HG02571 (cell line): Measurements from ENCODE around the gene ADAMTS9.

Source experiments
- ATAC-seq: cut with Tn5 transposase; IDR thresholded peaks from one replicate; pipeline ENCODE4 v1.9.1; 2021; ENCODE audit warnings: mild to moderate bottlenecking, moderate library complexity; ENCODE audit not compliant: unreplicated experiment

ADAMTS9 gene, protein sequence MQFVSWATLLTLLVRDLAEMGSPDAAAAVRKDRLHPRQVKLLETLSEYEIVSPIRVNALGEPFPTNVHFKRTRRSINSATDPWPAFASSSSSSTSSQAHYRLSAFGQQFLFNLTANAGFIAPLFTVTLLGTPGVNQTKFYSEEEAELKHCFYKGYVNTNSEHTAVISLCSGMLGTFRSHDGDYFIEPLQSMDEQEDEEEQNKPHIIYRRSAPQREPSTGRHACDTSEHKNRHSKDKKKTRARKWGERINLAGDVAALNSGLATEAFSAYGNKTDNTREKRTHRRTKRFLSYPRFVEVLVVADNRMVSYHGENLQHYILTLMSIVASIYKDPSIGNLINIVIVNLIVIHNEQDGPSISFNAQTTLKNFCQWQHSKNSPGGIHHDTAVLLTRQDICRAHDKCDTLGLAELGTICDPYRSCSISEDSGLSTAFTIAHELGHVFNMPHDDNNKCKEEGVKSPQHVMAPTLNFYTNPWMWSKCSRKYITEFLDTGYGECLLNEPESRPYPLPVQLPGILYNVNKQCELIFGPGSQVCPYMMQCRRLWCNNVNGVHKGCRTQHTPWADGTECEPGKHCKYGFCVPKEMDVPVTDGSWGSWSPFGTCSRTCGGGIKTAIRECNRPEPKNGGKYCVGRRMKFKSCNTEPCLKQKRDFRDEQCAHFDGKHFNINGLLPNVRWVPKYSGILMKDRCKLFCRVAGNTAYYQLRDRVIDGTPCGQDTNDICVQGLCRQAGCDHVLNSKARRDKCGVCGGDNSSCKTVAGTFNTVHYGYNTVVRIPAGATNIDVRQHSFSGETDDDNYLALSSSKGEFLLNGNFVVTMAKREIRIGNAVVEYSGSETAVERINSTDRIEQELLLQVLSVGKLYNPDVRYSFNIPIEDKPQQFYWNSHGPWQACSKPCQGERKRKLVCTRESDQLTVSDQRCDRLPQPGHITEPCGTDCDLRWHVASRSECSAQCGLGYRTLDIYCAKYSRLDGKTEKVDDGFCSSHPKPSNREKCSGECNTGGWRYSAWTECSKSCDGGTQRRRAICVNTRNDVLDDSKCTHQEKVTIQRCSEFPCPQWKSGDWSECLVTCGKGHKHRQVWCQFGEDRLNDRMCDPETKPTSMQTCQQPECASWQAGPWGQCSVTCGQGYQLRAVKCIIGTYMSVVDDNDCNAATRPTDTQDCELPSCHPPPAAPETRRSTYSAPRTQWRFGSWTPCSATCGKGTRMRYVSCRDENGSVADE (N-terminal part only)

DNA sequence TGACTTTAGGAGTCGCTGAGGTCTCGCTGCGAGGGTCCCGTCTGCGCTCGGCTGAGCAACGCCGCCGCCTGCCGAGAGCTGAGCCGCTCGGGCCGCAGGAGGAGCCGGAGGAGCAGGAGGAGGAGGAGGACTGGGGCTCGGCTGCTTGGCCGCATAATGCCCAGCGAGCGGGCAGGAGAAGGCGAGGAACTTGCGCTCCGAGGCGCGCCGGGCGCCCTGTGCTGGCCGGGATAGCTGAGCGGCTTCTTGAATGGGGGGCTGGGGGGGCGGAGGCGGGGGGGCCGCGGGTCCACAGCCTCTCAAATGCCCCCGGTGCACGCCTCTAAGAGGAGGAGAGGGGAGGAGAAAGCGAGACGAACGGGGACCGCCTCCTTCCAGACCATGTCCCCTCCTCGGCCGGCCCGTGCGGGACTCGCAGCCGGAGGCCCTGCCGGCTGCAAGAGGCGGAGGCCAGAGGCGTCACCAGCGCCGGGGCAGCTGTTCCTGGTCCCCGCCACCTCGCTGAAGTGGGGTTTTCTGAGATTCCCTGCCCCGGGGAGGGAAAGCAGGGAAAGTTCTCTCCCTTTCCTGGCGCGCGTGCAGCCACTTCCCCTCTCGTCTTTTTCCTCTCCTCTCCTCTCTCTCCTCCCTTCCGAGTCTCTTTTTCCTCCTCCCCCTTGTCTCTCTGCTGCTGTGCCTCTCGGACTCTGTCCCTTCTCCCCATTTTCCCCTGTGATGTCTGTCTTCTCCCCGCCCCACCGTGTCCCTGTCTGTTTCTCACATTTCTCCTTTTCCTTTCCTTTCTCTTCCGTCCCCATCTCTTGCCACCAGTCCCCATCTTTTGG, at the start of gene ADAMTS9:
Gene ADAMTS9, minus strand, starts transcription at position 220 of the 824 bp plus-strand sequence. CDS start 343 bp downstream, outside the sequence.
- ATAC-seq, result no peak

DNA sequence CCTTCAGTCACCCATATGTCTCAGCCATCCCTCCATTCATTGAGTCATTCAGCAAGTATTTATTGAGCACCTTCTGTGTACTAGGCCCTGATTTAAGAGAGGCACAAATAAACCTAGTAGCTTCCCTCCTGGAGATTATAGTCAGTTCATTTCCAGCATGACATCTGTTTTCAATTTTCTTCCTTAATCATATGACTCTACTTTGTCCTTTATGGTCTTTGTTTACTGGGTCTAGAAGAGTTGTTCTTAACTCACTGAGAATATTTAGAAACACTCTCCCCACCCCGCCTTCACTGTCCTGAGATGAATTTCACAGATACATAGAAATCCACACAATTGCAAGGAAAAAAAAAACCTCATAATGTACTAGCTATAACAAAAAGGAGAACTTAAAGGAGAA, 44.8 kb upstream of the ADAMTS9 start:
- ATAC-seq, result no peak

DNA sequence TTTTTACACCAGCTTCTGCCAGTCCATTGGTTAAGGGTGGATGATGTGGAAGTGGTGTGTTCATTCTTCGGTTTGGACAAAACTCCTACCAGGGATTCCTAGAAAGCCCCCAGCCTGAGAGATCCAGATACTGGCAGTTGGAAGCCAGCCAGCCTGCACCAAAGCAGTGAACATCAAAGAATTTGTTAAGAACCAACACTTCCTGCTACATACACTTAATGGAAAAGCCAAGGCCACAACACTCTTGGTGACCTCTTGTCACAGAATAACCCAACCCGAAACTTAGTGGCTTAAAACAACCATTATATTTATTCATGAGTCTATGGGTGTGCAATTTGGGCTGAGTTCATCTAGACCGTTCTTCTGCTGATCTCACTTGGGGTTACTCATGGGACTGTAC, 42.9 kb upstream of the ADAMTS9 start:
- ATAC-seq, result no peak

DNA sequence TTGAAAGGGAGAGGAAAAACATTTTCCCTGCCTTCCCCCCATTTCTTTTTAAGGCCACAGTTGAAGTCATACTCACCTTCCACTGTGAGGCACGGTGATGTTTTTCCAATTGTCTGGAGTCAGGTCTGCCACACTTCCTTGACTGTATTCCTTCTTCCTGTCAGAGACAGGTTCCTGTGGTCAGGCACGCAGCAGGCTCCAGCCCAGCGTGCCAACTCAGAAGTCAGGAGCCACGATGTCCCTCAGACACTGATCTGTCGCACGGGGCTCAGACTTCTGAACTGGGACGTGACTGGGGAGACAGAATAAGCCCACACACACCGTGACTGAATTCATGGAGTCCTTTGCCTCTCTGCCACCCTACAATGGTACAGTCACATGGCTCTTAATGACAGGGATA, 41.2 kb upstream of the ADAMTS9 start:
- no peak for ATAC-seq

DNA sequence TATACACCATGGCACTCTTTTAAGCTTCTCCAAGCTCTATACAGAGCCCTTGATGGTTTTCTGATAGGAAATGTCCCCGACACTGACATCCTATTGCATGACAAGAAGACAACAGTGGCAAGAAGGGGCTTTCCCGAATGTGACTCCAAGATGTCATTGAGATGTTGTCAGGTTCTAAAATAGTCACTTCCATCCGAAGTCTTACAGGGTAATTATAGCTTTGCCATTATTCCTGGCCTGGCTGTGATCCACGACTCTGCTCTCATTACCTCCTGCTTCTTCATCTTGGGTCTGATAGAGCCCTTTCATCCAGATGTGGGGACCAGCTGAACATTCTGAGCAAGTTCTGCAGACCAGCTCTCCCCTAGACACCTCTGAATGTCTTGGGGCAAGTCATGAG, 40.6 kb upstream of the ADAMTS9 start:
- no peak for ATAC-seq

DNA sequence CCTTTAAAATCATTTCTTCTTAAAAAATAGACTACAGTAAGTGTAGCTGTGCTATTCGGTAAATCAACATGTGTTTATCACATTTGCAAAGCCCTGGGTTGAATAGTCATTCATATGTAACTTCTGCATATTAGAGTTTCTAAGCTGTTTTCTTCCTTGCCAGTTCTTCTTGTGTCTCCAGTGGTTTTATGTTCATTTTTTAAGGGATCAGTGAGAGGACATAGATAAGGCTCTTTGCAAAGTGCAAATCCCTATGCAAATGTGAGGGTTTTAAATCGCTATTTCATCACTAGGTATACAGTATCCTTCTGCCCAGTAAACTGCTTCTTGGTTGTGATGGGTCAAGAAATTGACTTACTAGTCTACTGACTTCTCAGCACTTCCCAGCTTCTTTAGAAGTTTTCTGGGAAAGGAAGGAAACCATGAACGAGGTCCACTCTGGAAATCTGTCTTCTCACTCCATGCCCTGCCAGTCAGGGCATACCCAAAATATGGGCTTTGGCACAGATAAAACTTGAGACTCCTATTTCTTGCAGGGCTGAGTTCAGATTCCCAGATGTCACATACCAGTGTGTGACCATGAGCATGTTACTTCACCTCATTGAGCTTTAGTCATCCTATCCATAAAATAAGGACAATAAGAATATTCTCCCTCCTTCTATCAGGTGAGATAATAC, 38.8 kb upstream of the ADAMTS9 start:
- ATAC-seq, result no peak

DNA sequence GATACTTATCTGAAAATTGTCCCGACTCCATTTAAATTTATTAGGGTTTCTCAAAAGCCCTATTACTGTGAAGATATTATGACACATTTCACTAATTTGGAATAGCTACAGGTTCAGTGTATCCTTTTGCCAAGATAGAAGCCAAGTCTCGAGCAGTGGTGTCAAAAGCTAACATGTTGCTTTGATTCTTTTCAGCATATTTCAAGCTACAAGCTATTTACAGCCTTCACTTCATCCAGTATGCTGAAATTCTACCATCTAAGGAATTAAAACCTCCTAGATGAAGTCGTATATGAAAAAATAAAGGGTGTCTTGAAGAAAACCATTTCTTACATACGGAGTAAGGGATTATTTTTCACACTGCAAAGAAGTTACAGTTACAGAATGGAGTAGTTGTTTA, 31.2 kb upstream of the ADAMTS9 start:
- no peak for ATAC-seq

DNA sequence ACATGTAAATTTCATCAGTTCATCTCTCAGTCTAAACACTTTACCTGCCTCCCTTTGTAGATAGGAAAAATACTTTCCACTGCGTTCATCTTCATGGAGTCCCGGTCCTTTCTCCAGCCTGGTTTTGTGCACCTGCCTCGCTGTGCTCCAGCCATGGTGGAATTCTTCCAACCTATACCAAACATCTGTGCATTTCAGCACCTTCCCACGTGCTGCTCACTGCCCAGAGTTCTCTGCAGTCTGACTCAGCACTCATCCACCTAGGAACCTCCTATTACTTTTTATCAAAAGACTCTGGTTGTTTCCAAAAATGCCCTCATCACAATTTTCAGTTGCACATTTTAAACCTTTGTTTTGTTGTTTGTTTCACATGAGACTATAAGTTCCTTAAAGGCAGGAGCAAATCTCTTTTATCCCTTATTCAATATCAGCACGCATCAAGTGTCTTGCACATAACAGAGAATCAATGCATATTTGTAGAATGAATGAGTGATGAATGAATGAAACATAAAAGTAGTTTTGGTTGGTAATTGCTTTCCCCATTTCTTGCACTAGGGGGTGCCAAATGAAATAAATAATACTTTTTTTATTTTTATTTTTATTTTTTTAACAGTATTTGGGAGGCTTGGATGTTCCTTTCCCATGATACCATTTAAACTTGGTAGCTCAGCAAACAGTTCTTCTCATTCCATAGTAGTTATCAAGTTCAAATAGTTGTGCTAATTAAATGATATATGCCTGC, 30.2 kb upstream of the ADAMTS9 start:
- ATAC-seq, result no peak

DNA sequence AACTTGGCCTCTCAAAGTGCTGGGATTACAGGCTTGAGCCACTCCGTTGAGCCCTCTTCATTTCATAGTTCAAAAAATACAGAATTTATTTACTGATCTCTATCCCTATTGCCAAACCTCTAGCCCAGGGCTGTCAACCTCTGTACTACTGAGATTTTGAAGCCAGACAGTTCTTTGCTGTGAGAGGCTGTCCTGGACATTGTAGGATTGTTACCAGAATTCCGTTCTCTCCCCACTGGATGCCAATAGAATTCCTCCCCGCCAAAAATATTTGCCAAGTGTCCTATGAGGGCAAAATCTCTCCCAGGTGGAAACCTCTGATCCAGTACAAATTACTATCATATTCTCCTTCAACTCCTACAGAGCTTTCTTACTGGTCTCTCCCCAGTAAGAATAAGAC, 29.6 kb upstream of the ADAMTS9 start:
- ATAC-seq, result no peak

DNA sequence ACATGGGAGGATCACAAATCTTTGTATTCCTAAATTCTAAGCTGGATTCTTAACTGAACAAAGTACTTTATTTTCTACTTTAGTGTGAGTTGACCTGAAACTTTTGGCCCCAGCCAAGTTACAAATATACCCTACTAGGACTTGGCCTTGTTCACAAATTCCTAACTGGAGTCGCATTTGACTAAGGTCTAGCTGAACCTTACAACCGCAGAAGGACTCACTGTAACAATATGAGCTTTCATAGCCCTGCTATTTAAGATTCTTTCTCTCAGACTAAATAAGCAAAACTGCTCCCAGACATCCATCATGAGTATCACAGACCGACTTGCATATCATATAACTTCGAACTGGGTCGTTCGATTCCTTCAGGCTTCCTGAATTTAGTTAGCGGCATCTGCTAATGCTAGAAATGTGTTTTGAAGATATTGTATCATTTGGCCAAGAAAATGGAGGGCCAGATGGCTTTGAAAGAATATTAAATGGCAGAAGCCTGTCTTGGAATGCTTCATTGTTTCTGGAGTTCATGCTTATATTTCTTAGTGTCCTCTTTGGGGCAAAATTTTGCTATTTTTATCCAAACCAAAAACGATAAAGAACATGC, 28.4 kb upstream of the ADAMTS9 start:
- ATAC-seq, result no peak

DNA sequence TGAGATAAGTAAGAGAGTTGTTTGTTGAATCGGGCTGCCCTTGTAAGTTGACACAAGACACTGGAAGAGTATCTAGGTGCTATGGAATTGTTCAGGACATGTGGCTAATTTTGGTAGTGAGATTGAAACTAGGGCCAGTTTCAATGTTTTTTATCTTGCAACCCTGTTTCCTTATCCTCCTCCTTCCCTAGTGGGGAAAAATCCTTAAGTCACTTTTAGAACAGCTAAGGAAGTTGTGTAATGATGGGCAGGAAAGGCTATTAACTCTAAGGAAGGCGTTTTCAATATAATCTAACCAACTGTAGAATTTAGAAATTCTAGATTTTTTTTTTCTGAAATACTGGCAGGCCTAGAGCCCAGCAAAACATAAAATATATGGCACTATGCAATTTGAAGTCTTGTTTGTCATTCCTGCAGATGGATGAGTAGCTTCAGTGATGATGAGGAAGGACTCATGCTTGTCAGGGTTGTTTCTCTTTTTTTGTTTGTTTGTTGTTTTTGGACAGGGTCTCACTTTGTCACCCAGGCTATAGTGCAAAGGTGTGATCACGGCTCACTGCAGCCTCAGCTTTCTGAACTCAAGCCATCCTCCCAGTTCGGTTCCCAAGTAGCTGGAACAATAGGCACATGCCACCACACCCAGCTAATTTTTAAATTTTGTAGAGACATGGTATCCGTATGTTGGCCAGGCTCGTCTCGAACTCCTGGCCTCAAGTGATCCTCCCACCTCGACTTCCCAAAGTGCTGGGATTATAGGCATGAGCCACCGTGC, 27.6 kb upstream of the ADAMTS9 start:
- ATAC-seq, result no peak

DNA sequence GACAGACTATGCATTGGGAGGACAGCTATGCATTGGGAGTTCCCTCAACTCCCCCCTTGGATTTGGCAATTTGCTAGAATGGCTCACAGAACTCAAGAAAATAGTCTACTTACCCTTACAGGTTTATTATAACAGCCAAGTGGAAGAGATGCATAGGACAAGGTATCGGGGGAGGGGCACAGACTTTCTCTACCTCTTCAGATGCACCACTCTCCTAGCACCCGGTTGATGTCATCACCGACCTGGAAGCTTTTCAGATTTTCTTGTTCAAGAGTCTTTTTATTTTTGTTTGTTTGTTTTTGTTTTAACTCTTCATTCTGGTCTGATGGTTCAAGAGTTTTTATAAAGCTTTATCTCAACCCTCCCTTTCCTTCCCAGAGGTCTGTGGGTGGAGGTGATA, 20.7 kb upstream of the ADAMTS9 start:
- ATAC-seq, result no peak

DNA sequence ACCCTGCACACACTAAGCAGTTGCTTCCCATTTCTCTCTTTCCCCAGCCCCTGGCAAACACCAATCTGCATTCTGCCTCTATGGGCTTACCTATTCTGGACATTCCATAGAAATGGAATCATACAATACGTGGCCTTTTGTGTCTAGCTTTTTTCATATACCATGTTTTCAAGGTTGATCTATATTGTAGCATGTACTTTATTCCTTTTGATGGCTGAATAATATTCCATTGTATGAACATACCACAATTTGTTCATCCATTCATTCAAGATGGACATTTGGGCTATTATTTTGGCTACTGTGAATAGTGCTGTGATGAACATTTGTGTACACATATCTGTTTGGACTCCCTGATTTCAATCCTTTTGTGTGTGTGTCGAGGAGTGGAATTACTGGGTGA, 18.1 kb upstream of the ADAMTS9 start:
- no peak for ATAC-seq

DNA sequence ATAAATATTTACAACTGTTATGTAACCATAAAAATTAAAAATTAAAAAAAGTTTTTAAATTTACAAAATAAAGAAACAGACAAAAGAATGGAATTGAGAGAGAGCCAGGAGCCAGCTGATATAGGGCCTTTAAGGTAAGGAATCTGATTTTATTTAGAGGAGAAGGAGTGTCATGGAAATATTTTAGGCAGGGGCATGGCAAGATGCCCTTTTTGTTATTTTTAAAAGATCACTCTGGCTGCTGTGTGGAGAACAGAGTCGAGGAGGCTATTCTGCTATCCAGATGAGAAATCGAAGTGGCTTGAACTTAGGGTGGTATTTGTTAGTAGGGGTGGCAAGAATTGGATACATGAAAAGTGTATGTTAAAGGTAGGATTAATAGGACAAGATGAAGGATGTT, 9.1 kb upstream of the ADAMTS9 start:
- ATAC-seq, result no peak

DNA sequence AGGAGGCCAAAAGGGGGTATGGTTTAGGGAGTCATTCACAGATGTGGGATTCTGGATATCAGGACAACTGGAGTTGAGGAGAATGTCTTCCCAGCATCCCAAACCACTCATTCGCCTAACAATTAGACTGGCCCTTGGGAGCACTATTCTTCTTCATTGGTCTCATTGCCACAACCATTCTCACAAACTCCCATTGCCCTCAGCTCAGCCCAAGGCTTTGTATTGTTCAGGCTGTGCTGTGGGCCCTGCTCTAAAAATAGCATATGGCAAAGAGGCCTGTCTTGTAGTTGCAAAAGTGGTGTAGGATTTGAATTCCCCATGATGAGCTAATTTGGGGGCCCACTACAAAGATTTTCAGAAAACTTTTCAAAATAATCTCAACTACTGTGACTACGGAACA, 6.3 kb upstream of the ADAMTS9 start:
- ATAC-seq, result no peak

DNA sequence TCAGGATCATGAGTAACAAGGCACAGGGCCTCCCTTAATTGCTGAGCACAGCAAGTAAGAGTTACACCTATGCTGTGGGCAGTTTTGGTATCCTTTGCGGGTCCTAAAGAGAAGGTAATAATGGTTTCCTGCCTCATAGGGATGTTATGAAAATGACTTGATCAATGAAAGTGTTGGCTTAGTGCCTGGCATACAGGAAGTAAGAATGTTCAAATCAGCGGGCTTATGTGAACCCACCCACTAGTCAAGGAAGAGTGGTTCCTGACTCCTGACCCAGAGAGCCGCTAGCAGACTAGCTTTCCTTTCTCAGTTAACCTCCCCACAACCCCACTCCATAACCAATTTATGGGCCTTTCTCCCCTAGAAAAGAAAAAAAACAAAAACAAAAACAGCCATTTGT, 5.2 kb upstream of the ADAMTS9 start:
- no peak for ATAC-seq

DNA sequence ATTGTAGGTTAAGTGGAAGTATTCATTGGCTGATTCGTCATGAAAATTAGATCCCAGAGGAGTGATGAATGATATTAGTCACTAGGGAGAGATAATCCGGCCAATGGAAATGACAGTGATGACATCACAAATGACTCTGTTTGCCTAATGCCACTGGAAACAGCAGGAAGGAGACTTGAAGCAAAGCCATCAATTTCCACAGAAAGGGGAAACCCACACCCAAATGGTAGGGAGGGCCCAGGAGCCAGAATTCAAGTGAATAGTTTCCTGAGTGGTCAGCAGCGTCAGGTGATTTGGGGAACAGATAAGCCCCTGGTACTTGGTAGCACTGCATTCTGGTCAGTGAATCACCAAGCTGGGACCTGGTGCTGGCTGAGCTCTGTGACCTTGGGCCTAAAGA, 3.3 kb upstream of the ADAMTS9 start:
- no peak for ATAC-seq
